ENCODE measurements around the gene HOXC9.

DNA sequence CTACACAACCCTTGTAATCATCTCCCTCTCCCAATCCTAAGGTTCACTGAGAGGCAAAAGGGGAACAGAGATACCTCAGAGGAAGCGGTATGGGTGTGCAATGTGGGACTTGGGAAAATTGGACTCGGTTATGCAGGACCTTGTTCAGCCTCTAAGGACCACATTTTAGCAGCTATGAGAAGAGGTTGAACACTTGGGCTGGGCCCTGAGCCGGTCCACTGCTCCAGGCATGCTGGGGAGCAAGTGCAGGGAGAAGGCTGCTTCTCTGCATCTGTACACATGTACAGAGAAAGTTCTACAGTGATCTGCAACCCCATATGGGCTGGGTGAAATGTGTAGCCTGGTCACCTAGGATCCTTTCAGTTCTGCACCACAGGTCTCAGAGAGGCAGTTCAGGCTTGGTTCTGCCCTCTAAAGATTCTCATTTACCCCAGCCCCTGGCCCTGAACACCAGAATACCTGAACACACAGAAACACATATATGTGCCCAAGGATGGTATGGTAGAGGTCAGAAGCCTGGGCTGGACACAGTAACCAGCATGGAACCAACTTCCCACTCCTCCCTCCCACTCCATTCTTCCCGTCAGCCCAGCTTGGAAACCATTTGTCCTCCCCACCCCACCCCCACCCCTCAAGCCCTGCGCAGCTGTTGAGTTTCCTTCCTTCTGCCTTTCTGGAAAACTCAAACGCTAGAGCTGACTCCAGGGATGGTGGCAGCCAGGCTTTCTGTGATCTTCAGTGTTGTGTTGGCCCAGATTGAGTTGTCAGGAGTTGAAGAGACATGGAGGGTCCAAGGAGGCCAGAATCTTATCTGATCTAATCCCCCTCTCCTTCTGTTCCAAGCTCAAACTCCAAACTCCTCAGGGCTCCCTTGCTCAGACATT, 43.3 kb downstream of the HOXC9 start:
- TF ChIP-seq, protein P1, sequence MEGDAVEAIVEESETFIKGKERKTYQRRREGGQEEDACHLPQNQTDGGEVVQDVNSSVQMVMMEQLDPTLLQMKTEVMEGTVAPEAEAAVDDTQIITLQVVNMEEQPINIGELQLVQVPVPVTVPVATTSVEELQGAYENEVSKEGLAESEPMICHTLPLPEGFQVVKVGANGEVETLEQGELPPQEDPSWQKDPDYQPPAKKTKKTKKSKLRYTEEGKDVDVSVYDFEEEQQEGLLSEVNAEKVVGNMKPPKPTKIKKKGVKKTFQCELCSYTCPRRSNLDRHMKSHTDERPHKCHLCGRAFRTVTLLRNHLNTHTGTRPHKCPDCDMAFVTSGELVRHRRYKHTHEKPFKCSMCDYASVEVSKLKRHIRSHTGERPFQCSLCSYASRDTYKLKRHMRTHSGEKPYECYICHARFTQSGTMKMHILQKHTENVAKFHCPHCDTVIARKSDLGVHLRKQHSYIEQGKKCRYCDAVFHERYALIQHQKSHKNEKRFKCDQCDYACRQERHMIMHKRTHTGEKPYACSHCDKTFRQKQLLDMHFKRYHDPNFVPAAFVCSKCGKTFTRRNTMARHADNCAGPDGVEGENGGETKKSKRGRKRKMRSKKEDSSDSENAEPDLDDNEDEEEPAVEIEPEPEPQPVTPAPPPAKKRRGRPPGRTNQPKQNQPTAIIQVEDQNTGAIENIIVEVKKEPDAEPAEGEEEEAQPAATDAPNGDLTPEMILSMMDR (IDR thresholded peaks at IDR 0.05) = no peak
- TF ChIP-seq POLR2A (IDR thresholded peaks at IDR 0.05) = no peak
- TF ChIP-seq EP300 (IDR thresholded peaks at IDR 0.05) = no peak
- TF ChIP-seq POLR2AphosphoS5 (IDR thresholded peaks at IDR 0.05) = no peak

Data from stomach (tissue), 4 donors.